ENCODE measurements around the gene FBLL1. TPM values are rescaled to one million over a fixed set of nuclear protein-coding genes. Genes with fewer than 3 reads are reported as not detected.
"Not testable (repeated sequence)": the region's sequence is repeated elsewhere in the genome, so short reads cannot be mapped to it uniquely, and the experiment has no call there.

FBLL1 gene
- total RNA-seq, 1 donor from 2014 or later = not detected

DNA sequence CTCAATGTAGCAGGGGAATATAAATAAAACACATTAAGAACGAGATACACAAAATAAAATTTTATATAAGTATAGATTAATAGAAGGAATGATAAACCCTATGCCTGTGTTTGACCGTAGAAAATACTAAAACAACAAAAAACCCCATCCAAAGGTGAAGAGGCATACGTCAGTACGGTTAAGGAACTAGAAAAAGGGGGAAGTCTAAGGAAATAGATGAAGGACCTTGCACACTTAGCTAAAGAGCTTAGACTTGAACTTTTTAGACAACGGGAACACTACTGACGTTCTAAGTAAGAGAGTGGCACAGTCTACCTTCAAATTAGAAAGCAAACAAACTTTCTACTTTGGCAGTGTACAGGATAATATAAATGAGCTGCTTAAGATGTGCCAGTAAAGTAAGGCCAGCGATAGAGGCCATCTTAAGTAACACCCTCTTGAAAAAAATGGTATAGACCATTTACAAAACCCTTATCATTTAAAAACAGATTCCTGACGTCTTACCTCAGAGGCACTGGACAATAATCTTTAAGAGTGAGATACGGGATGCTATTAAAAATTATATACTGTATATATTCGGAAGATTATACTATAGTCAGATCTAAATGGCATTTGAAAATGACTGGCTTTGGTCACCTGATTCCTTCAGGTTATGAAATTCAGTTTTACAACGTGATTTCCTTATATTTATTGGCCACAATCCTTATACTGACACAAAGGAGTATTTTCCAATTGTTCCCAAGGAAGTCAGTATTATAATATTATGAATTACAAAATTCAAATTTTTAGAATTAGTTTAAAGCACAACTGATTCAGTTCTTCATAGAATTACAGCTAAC is 41.6 kb downstream of the FBLL1 start:
- no peak overlapping the region for H3K4me3 ChIP-seq (ENCODE audit: low read depth, low read length)
- TF ChIP-seq, protein P1, sequence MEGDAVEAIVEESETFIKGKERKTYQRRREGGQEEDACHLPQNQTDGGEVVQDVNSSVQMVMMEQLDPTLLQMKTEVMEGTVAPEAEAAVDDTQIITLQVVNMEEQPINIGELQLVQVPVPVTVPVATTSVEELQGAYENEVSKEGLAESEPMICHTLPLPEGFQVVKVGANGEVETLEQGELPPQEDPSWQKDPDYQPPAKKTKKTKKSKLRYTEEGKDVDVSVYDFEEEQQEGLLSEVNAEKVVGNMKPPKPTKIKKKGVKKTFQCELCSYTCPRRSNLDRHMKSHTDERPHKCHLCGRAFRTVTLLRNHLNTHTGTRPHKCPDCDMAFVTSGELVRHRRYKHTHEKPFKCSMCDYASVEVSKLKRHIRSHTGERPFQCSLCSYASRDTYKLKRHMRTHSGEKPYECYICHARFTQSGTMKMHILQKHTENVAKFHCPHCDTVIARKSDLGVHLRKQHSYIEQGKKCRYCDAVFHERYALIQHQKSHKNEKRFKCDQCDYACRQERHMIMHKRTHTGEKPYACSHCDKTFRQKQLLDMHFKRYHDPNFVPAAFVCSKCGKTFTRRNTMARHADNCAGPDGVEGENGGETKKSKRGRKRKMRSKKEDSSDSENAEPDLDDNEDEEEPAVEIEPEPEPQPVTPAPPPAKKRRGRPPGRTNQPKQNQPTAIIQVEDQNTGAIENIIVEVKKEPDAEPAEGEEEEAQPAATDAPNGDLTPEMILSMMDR (conservative IDR thresholded peaks at IDR 0.05; ENCODE audit: low read depth, low read length) = no peak
- no peak for DNase-seq (ENCODE audit: low read depth)

DNA sequence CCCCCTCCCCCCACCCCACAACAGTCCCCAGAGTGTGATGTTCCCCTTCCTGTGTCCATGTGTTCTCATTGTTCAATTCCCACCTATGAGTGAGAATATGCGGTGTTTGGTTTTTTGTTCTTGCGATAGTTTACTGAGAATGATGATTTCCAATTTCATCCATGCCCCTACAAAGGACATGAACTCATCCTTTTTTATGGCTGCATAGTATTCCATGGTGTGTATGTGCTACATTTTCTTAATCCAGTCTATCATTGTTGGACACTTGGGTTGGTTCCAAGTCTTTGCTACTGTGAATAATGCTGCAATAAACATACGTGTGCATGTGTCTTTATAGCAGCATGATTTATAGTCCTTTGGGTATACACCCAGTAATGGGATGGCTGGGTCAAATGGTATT is 44.6 kb downstream of the FBLL1 start:
- not testable (repeated sequence) for DNase-seq (ENCODE audit: low read depth); H3K4me3 ChIP-seq (ENCODE audit: low read depth, low read length)

DNA sequence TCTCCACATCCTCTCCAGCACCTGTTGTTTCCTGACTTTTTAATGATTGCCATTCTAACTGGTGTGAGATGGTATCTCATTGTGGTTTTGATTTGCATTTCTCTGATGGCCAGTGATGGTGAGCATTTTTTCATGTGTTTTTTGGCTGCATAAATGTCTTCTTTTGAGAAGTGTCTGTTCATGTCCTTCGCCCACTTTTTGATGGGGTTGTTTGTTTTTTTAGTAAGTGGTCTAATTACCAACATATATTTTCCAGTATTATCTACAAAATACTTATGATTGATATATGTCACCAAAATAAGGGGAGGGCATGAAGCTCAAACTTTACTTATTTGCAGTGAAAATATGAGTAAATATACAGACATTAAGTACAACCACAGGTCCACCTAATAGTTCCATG is 45.1 kb downstream of the FBLL1 start:
- H3K4me3 ChIP-seq (ENCODE audit: low read depth, low read length); DNase-seq (ENCODE audit: low read depth): not testable (repeated sequence)

DNA sequence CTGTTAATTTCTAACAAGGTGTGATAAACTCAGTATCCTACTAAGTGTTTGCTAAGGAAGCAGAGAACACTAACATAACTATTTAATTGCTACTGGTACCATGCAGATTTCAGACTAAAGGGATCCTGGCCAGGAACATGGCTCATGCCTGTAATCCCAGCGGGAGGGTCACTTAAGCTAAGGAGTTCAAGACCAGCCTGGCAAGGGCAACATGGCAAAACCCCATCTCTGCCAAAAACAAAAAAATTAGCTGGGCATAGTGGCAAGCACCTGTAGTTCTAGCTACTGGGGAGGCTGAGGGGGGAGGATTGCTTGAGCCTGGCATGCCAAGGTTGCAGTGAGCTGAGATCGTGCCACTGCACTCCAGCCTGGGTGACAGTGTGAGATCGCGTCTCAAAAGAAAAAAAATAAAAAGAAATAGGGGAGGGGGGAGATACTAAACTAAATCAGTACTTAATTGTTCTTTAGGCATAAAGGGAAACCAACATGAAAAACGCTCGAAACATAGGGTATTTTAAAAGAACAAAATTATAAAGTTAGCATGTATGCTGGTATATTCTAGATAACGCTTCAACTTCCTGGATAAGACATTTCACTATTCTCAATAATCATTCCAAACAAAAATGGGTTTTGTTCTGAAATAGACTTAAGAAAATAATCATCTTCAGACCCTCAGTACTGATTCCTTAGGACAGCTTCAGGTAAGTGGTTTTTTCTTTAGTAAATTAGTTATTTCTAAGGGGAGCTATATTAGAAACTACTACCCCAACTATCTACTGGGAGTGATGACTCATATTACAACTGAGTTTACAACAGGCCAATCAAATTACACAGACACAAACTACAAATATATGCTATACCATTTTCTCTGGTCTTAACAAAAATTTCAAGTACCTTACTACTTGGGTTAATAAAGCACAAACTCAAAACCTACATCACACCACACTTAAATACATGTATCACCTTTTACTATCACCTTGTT is 46.6 kb downstream of the FBLL1 start:
- no peak overlapping the region for H3K4me3 ChIP-seq (ENCODE audit: low read depth, low read length)
- no peak for DNase-seq (ENCODE audit: low read depth)
- TF ChIP-seq, protein P1 (conservative IDR thresholded peaks at IDR 0.05; ENCODE audit: low read depth, low read length) = no peak

DNA sequence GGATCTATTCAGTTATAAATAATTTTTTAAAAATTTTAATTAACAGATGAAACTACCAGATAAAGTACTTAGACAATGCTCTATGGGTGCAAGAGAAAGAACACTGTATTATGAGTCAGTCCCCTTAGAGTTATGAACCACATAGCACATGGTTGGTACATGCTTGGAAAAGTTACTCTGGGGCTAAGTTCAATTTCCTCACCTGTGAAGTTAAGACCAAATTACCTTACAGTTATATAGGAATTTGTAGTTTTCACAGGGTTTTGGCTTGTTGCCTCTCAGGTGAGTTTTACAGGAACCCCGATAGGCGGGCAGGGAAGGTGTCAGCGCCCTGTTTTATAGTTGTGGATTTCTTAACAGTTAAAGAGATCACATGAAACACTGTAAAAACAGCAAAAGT is 48.9 kb downstream of the FBLL1 start:
- no peak for DNase-seq (ENCODE audit: low read depth)
- TF ChIP-seq, protein P1 (conservative IDR thresholded peaks at IDR 0.05; ENCODE audit: low read depth, low read length) = no peak

DNA sequence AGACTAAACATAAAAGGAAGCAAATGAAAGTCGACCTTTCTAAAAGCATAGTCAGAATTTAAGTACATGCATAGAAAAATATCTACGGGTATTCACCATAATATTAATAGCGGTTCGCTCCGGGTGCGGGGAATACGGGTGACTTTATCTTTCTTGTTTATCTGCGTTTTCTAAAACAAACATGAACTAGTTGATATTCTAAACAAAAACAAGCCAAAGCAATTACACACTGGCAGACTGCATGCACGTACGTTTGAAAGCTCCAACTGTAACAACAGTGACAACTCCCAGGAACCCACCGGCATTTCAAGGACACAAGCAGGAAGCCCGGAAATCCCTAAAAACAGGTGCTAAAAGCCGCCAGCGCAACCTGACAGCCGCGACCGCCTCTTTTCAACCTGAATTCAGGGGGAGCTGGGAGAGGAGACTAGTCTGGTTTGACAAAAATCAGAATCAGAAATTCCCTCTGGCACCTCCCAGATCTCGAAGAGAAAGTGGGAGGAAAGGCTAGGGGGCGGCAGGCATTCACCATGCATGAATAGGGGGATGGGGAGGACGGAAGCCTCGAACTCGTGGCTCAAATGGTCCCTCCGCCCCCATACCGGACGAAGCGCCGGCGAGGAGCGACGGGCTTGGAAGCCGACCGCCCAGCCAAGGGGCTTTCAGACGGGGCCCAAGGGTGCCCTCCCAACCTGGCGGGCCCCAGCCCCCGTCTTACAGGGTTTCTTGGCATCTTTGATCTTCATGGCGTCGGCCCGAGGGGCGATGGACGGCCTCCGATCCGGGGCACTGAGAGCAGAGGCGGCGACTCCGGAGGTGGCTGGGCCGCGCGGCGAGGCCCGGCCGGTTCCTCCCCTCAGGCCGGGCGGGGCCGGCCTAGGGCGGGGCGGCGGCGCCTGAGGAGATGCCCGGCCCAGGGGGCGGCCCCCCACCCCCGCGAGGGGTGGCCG is 49.7 kb downstream of the FBLL1 start, which contains the start of gene PANK3:
TSS of gene PANK3 (minus strand) at position 831 of the 950 bp plus-strand sequence. CDS start at position 746, 85 bp downstream.
- H3K4me3 ChIP-seq (ENCODE audit: low read depth, low read length) = peak within 1 kb of the TSS; percentile 71
- DNase-seq (ENCODE audit: low read depth) = no peak
- TF ChIP-seq, protein P1 (conservative IDR thresholded peaks at IDR 0.05; ENCODE audit: low read depth, low read length) = peak; percentile 5

More for the DNA sequence above, 48.9 kb downstream of the FBLL1 start:
- peak overlapping the region; percentile 71 for H3K4me3 ChIP-seq (ENCODE audit: low read depth, low read length)

DNA sequence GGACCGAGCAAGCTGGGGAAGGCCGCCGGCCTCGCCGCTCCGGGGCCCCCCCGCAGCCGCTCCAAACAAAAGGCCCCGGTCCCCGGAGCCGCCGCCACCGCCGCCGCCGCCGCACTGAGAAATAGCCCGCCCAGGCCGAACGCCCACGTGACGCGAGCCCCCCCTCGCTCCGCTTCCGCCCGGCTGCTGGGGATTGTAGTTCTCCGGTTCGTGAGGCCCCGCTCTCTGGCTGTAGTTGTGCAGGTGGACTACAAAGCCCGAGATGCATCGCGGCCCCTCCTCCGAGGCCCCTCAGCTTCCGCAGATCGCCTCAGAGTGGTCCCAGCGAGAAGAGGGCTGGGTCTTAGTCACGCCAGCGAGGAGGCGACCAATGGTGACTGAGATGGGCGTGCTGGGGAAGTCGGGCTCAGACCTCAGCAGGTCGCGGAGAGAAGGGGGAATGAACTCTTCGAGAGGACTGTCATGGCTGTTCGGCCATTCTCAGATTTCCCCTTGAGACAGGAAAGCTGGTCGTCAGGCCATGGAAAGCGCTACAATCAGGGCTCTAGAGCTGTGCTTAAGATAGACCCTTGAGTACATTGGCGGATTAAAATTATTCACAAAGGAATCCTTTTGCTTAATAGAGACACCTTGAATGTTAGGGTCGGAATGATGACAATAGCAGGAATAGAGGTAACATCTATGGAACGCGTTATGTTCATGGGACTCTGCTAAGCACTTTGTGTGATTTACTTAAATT is 50.6 kb downstream of the FBLL1 start:
- TF ChIP-seq, protein P1 (conservative IDR thresholded peaks at IDR 0.05; ENCODE audit: low read depth, low read length) = no peak
- DNase-seq (ENCODE audit: low read depth) = peak; percentile 87
- H3K4me3 ChIP-seq (ENCODE audit: low read depth, low read length) = peak overlapping the region; percentile 71
